MCF 10A (cell line): ENCODE results near the gene CIAO1. TPM values are rescaled to one million over a fixed set of nuclear protein-coding genes. Genes with fewer than 3 reads are reported as not detected.
"Not testable (repeated sequence)": the region's sequence is repeated elsewhere in the genome, so short reads cannot be mapped to it uniquely, and the experiment has no call there.

Source experiments
- BruUV-seq: library from RNA; stranded (reverse); fragments of 400-500 nt; replicated peaks from 2 replicates; lab custom pipeline; 2021; lab: Mats Ljungman, UMichigan
- CTCF ChIA-PET: fragments of 300-600 bp; sonication (Branson Sonifier 250); formaldehyde crosslinking; extraction: SDS; loops from one replicate; lab custom pipeline; 2021; ENCODE audit warnings: antibody characterized with exemption, inconsistent platforms; lab: Yijun Ruan, JAX
- POLR2A ChIA-PET: fragments of 300-600, 350-650 bp; sonication (Branson Sonifier 250); formaldehyde crosslinking; extraction: SDS; loops from one replicate; lab custom pipeline; 2020; ENCODE audit warnings: antibody characterized with exemption, inconsistent platforms; lab: Yijun Ruan, JAX
- DNase-seq: peaks from one replicate; pipeline ENCODE4 v3.0.0-alpha.2; 2018; ENCODE audit not compliant: unreplicated experiment
- H3K27ac Mint-ChIP-seq: one replicate; pipeline ENCODE4 v1.8.0; 2022; ENCODE audit warnings: mild to moderate bottlenecking, low read depth, mixed read lengths; ENCODE audit not compliant: unreplicated experiment
- H3K27me3 Mint-ChIP-seq: one replicate; pipeline ENCODE4 v1.8.0; 2022; ENCODE audit warnings: mixed read lengths; ENCODE audit not compliant: insufficient read depth, unreplicated experiment
- H3K36me3 Mint-ChIP-seq: one replicate; pipeline ENCODE4 v1.8.0; 2022; ENCODE audit warnings: mild to moderate bottlenecking, moderate library complexity, mixed read lengths; ENCODE audit not compliant: insufficient read depth, unreplicated experiment
- H3K4me1 Mint-ChIP-seq: one replicate; pipeline ENCODE4 v1.8.0; 2022; ENCODE audit warnings: mixed read lengths; ENCODE audit not compliant: insufficient read depth, unreplicated experiment
- H3K4me3 Mint-ChIP-seq: one replicate; pipeline ENCODE4 v1.8.0; 2022; ENCODE audit warnings: mild to moderate bottlenecking, moderate library complexity, mixed read lengths; ENCODE audit not compliant: unreplicated experiment
- H3K9me3 Mint-ChIP-seq: one replicate; pipeline ENCODE4 v1.8.0; 2022; ENCODE audit warnings: mixed read lengths; ENCODE audit not compliant: unreplicated experiment
- CTCF ChIP-seq: fragments of 200-600 bp; IDR thresholded peaks from one replicate; pipeline ENCODE4 v1.8.0; 2022; ENCODE audit warnings: antibody characterized with exemption, mild to moderate bottlenecking; ENCODE audit not compliant: unreplicated experiment
- intact Hi-C: fragments of 100-400 bp; cut with micrococcal nuclease; formaldehyde crosslinking; loops from 2 replicates; pipeline ENCODE4 v1.14.1; 2022
- total RNA-seq: library from RNA; stranded (reverse); gene quantifications from 2 replicates; pipeline ENCODE4 v1.2.3, GENCODE V29; 2022

The CIAO1 gene
- total RNA-seq, 1 experiment from 2014 or later = 62.3 TPM

DNA sequence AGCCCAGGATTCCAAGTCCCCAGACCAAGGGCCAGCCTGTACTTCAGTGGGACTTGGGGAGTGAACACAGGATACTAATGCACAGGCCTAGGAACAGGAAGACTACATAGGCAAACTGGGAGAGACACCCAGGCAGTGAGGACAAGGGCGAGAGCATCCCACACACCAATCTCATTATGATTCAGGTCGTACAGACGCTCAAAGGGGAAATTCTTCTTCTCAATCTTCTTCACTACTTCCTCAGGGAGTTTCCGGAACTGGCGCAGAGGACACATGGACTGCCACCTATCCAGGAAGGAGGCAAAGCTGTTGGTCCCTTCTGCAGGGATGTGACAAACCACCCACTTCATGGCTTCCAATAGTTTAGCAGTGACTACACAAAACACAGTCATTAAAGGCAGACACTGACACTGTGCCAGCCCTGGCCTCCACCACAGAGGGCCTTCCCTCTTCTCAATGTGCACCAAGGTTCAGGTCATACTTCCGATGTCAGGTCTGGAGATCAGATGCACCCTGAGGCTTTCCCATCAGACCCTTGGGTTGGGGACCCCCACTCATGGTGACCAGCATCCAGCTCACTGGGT lies 21.3 kb downstream of the CIAO1 start:
- BruUV-seq = no TSS peak
- intact Hi-C loops = no loop called here
- Mint-ChIP-seq H3K4me3 (no peak overlapping the region), H3K27ac (no peak overlapping the region), H3K4me1 (no peaks in the 10 kb centered on the region), H3K27me3 (no peaks in the 10 kb centered on the region), H3K36me3 (peaks cover 78% of the 10 kb centered on the region), H3K9me3 (no peaks in the 10 kb centered on the region)
- TF ChIP-seq CTCF = no peak
- DNase-seq = no peak
- POLR2A ChIA-PET = interaction anchor here (1.1 to 1.8 kb wide), 2 partner anchors 14 to 18 kb away, joined by 4 to 7 read pairs; partner anchors contain the start of gene SNRNP200
- CTCF ChIA-PET = no interaction called here

GRCh38 chr2:96291751-96292150 lies 25.7 kb downstream of the CIAO1 start:
- BruUV-seq = no TSS peak
- Mint-ChIP-seq H3K4me1 (no peaks in the 10 kb centered on the region), H3K36me3 (peaks cover 80% of the 10 kb centered on the region), H3K27ac (no peak overlapping the region), H3K9me3 (no peaks in the 10 kb centered on the region), H3K27me3 (no peaks in the 10 kb centered on the region), H3K4me3 (no peak overlapping the region)
- CTCF ChIA-PET = no interaction called here
- no peak for TF ChIP-seq CTCF
- intact Hi-C loops = no loop called here
- DNase-seq = peak; percentile 50
- POLR2A ChIA-PET = interaction anchor here (0.7 kb wide), 2 partner anchors 12 to 76 kb away, joined by 3 read pairs; no protein-coding TSS in a partner anchor

GRCh38 chr2:96294271-96294670 lies 28.2 kb downstream of the CIAO1 start:
- H3K27me3 Mint-ChIP-seq, H3K27ac Mint-ChIP-seq, BruUV-seq, H3K4me1 Mint-ChIP-seq, intact Hi-C loops, H3K4me3 Mint-ChIP-seq, H3K9me3 Mint-ChIP-seq, DNase-seq: not testable (repeated sequence)
- ChIA-PET POLR2A (interaction anchor here (1.0 to 2.7 kb wide), 3 partner anchors 11 to 37 kb away, joined by 3 to 8 read pairs (median 5); partner anchors contain the start of gene SNRNP200), CTCF (interaction anchor here (1.0 to 1.4 kb wide), 4 partner anchors 14 to 215 kb away, joined by 4 to 7 read pairs (median 4); no protein-coding TSS in a partner anchor)
- peaks cover 93% of the 10 kb centered on the region for H3K36me3 Mint-ChIP-seq

DNA sequence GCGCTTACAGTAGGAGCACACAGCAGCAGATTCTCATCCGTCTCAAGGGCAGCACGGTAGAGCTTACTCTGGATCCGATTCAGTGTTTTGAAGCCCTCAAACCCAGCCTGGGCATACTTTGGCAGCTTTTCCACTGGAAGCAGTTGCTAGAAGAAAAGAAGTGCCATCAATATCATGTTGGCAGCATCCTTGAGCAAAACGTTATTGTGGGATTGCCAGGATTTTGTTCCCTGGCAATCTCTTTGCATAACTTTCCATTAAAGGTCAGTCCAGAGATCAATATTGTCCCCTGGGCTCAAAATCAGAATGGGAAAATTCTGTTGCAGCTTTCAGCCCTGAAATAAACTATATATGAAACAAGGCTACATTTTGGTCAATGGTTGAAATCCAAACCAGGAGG lies 30.9 kb downstream of the CIAO1 start:
- DNase-seq = no peak
- no peaks in the 10 kb centered on the region for H3K9me3 Mint-ChIP-seq
- ChIA-PET POLR2A (no interaction called here), CTCF (interaction anchor here (0.7 to 1.4 kb wide), 2 partner anchors 211 to 1274 kb away, joined by 3 read pairs; no protein-coding TSS in a partner anchor)
- intact Hi-C loops = no loop called here
- no TSS peak for BruUV-seq
- H3K27ac Mint-ChIP-seq = no peak overlapping the region
- peaks cover 98% of the 10 kb centered on the region for H3K36me3 Mint-ChIP-seq
- no peaks in the 10 kb centered on the region for H3K27me3 Mint-ChIP-seq
- no peak overlapping the region for H3K4me3 Mint-ChIP-seq
- no peaks in the 10 kb centered on the region for H3K4me1 Mint-ChIP-seq
- no peak for TF ChIP-seq CTCF
